WTC11 (cell line): ENCODE results near the gene TELO2. TPM values are rescaled to one million over a fixed set of nuclear protein-coding genes. Genes with fewer than 3 reads are reported as not detected.

Experiments
- ATAC-seq: fragments of 200-7000 bp; cut with Tn5 transposase; 2 replicates; pipeline ENCODE4 v1.10.0; 2021; ENCODE audit warnings: mild to moderate bottlenecking, moderate library complexity
- CTCF ChIA-PET: fragments of 300-600 bp; sonication (Branson Sonifier 250); formaldehyde crosslinking; loops from one replicate; lab custom pipeline; 2021; ENCODE audit warnings: antibody characterized with exemption; lab: Charles Lee
- POLR2A ChIA-PET: fragments of 350-600 bp; sonication (Branson Sonifier 250); formaldehyde crosslinking; loops from one replicate; lab custom pipeline; 2021; ENCODE audit warnings: antibody characterized with exemption; lab: Charles Lee
- DNase-seq: peaks from one replicate; pipeline ENCODE4 v3.0.0; 2021; ENCODE audit warnings: low spot score
- H3K27ac Mint-ChIP-seq: 2 replicates; pipeline ENCODE4 v1.8.0; 2021; ENCODE audit warnings: mixed read lengths
- H3K27me3 Mint-ChIP-seq: 2 replicates; pipeline ENCODE4 v1.8.0; 2021; ENCODE audit warnings: low read depth, mild to moderate bottlenecking, moderate library complexity, mixed read lengths
- H3K36me3 Mint-ChIP-seq: 2 replicates; pipeline ENCODE4 v1.8.0; 2021; ENCODE audit warnings: mixed read lengths
- H3K4me1 Mint-ChIP-seq: 2 replicates; pipeline ENCODE4 v1.8.0; 2022; ENCODE audit warnings: mixed read lengths
- H3K4me3 Mint-ChIP-seq: 2 replicates; pipeline ENCODE4 v1.8.0; 2021; ENCODE audit warnings: mild to moderate bottlenecking, moderate library complexity, mixed read lengths
- H3K9me3 Mint-ChIP-seq: 2 replicates; pipeline ENCODE4 v1.8.0; 2021; ENCODE audit warnings: mixed read lengths
- ATF1 ChIP-seq: sonication (generic); formaldehyde crosslinking; IDR thresholded peaks from 2 replicates; pipeline ENCODE4 v1.8.1; 2023; ENCODE audit warnings: mild to moderate bottlenecking, moderate library complexity, missing genetic modification reagents
- ATF3 ChIP-seq: sonication (generic); formaldehyde crosslinking; conservative IDR thresholded peaks from 2 replicates; pipeline ENCODE4 v1.8.1; 2022; ENCODE audit warnings: mild to moderate bottlenecking, missing genetic modification reagents
- ATF6 ChIP-seq: sonication (generic); formaldehyde crosslinking; IDR thresholded peaks from 2 replicates; pipeline ENCODE4 v1.8.1; 2023; ENCODE audit warnings: mild to moderate bottlenecking, missing genetic modification reagents
- CBFB ChIP-seq: sonication (generic); formaldehyde crosslinking; IDR thresholded peaks from 2 replicates; pipeline ENCODE4 v1.8.1; 2022; ENCODE audit warnings: mild to moderate bottlenecking, low read depth, missing genetic modification reagents
- CREB1 ChIP-seq: sonication (generic); formaldehyde crosslinking; IDR thresholded peaks from 2 replicates; pipeline ENCODE4 v1.8.0; 2023; ENCODE audit warnings: mild to moderate bottlenecking, missing genetic modification reagents
- CTCF ChIP-seq: fragments of 200-600 bp; IDR thresholded peaks from 2 replicates; pipeline ENCODE4 v1.8.0; 2022; ENCODE audit warnings: antibody characterized with exemption
- IRF2 ChIP-seq: sonication (generic); formaldehyde crosslinking; IDR thresholded peaks from 2 replicates; pipeline ENCODE4 v1.8.0; 2022; ENCODE audit warnings: low read depth, missing genetic modification reagents, borderline replicate concordance
- NR3C1 ChIP-seq: sonication (generic); formaldehyde crosslinking; conservative IDR thresholded peaks from 2 replicates; pipeline ENCODE4 v1.8.1; 2023; ENCODE audit warnings: low read depth, mild to moderate bottlenecking, missing genetic modification reagents
- SOX15 ChIP-seq: fragments of 250-450 bp; sonication (Bioruptor Pico); IDR thresholded peaks from 2 replicates; pipeline ENCODE4 v1.9.0; 2021; ENCODE audit warnings: mild to moderate bottlenecking
- TEAD1 ChIP-seq: sonication (generic); formaldehyde crosslinking; IDR thresholded peaks from 2 replicates; pipeline ENCODE4 v1.8.0; 2022; ENCODE audit warnings: mild to moderate bottlenecking, missing genetic modification reagents
- USF1 ChIP-seq: sonication (generic); formaldehyde crosslinking; IDR thresholded peaks from 2 replicates; pipeline ENCODE4 v1.8.0; 2022; ENCODE audit warnings: mild to moderate bottlenecking, missing genetic modification reagents
- USF2 ChIP-seq: sonication (generic); formaldehyde crosslinking; IDR thresholded peaks from 2 replicates; pipeline ENCODE4 v1.8.1; 2023; ENCODE audit warnings: mild to moderate bottlenecking, missing genetic modification reagents, moderate library complexity
- ZBTB21 ChIP-seq: sonication (generic); formaldehyde crosslinking; IDR thresholded peaks from 2 replicates; pipeline ENCODE4 v1.8.1; 2023; ENCODE audit warnings: mild to moderate bottlenecking, missing genetic modification reagents, borderline replicate concordance
- ZNF138 ChIP-seq: sonication (generic); formaldehyde crosslinking; conservative IDR thresholded peaks from 2 replicates; pipeline ENCODE4 v1.8.1; 2022; ENCODE audit warnings: mild to moderate bottlenecking, moderate library complexity, missing genetic modification reagents
- ZNF232 ChIP-seq: sonication (generic); formaldehyde crosslinking; IDR thresholded peaks from 2 replicates; pipeline ENCODE4 v1.8.0; 2022; ENCODE audit warnings: mild to moderate bottlenecking, missing genetic modification reagents
- ZNF263 ChIP-seq: sonication (generic); formaldehyde crosslinking; IDR thresholded peaks from 2 replicates; pipeline ENCODE4 v1.8.1; 2022; ENCODE audit warnings: low read depth, mild to moderate bottlenecking, moderate library complexity, missing genetic modification reagents
- ZNF281 ChIP-seq: sonication (generic); formaldehyde crosslinking; IDR thresholded peaks from 2 replicates; pipeline ENCODE4 v1.8.0; 2023; ENCODE audit warnings: mild to moderate bottlenecking, missing genetic modification reagents
- ZNF396 ChIP-seq: fragments of 250-450 bp; sonication (Bioruptor Pico); IDR thresholded peaks from 2 replicates; pipeline ENCODE4 v1.8.0; 2021; ENCODE audit warnings: mild to moderate bottlenecking, moderate library complexity, borderline replicate concordance
- ZNF512 ChIP-seq: sonication (generic); formaldehyde crosslinking; IDR thresholded peaks from 2 replicates; pipeline ENCODE4 v1.8.1; 2022; ENCODE audit warnings: missing genetic modification reagents, borderline replicate concordance
- total RNA-seq: library from RNA; stranded (reverse); gene quantifications from 3 replicates; pipeline ENCODE4 v1.2.3, GENCODE V29; 2021

TELO2 gene
- total RNA-seq, 1 experiment from 2014 or later, result 86.7 TPM

- TF ChIP-seq ZNF396 (CRISPR knock-in tag), result no peak
- TF ChIP-seq TEAD1 (CRISPR knock-in tag), result no peak
Measured at GRCh38 chr16:1545044-1546040, 52.2 kb downstream of the TELO2 start (continued).

GRCh38 chr16:1546430-1546829, 53.3 kb downstream of the TELO2 start:
- TF ChIP-seq USF1, result no peak
- no peak for TF ChIP-seq ZNF512 (CRISPR knock-in tag)
- TF ChIP-seq ZNF281 (CRISPR knock-in tag), result no peak
- TF ChIP-seq ZNF396 (CRISPR knock-in tag), result no peak
- TF ChIP-seq ZBTB21 (CRISPR knock-in tag), result no peak
- TF ChIP-seq ZNF232 (CRISPR knock-in tag), result no peak
- TF ChIP-seq ATF1 (CRISPR knock-in tag), result no peak
- TF ChIP-seq CTCF, result no peak
- no peak for TF ChIP-seq ZNF263 (CRISPR knock-in tag)
- TF ChIP-seq CBFB (CRISPR knock-in tag), result no peak
- no peak for TF ChIP-seq IRF2 (CRISPR knock-in tag)
- TF ChIP-seq ATF6 (CRISPR knock-in tag), result no peak
- no peak for TF ChIP-seq ATF3 (CRISPR knock-in tag)
- TF ChIP-seq USF2 (CRISPR knock-in tag), result no peak
- TF ChIP-seq ZNF138, result no peak
- TF ChIP-seq CREB1 (CRISPR knock-in tag), result no peak
- no peak for TF ChIP-seq NR3C1 (CRISPR knock-in tag)
- TF ChIP-seq SOX15, result no peak
- Mint-ChIP-seq H3K27me3 (no peaks in the 10 kb centered on the region; the same call in 1 of the 2 replicates), H3K4me3 (no peak overlapping the region), H3K9me3 (no peaks in the 10 kb centered on the region), H3K36me3 (no peaks in the 10 kb centered on the region), H3K27ac (no peak overlapping the region), H3K4me1 (peaks cover 3% of the 10 kb centered on the region; the same call in 1 of the 2 replicates)
- ChIA-PET CTCF (interaction anchor here (1.5 kb wide), 1 partner anchor 160 kb away, joined by 5 read pairs; the partner anchor contains the start of gene MAPK8IP3), POLR2A (no interaction called here)
- ATAC-seq (no peak), DNase-seq (no peak)
